RWPE1 (cell line): ENCODE measurements around the gene ATP2C2.

ENCODE experiments used
- CTCF ChIA-PET: fragments of 350-600 bp; sonication (Branson Sonifier 250); formaldehyde crosslinking; extraction: SDS; loops from one replicate; lab custom pipeline; 2021; lab: Yijun Ruan, JAX
- POLR2A ChIA-PET: fragments of 400-600 bp; formaldehyde crosslinking; extraction: SDS; loops from one replicate; lab custom pipeline; 2020; ENCODE audit warnings: antibody characterized with exemption; ENCODE audit not compliant: low non-redundant PET; lab: Yijun Ruan, JAX
- DNase-seq: peaks from one replicate; pipeline ENCODE4 v3.0.0; 2012; ENCODE audit warnings: low spot score
- H3K27ac ChIP-seq: fragments of 450-650 bp; 2 replicates; pipeline ENCODE4 v1.5.1; 2017
- TF ChIP-seq, protein P1 (sequence below): fragments of 450-650 bp; conservative IDR thresholded peaks from 2 replicates; pipeline ENCODE4 v1.5.1; 2017; ENCODE audit warnings: low read depth, mild to moderate bottlenecking

ATP2C2 gene

DNA sequence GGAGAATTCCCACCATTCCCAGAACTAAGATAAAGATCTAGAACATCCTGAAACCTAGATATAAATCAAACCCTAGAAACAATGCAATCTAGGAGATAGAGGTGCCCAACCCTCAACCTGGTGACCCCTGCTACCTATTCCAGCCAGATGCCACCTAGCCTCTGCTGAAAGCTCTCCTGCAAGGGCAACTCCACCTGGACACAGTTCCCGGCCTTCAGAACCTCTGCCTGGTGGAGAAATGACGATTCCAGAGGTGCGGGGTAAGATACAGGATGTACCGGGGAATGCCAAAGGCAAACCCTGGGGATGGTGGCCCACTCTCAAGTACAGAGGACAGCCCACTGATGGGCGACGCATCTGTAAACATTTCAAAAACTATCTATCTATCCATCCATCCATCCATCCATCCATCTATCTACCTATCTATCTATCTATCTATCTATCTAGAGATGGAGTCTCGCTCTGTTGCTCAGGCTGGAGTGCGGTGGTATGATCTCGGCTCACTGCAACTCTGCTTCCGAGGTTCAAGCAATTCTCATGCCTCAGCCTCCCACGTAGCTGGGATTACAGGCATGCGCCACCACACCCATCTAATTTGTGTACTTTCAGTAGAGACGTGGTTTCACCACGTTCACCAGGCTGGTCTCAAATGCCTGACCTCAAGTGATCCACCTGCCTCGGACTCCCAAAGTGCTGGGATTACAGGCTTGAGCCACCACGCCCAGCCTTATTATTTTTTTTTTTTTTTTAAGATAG, 117.1 kb downstream of the ATP2C2 start:
- POLR2A ChIA-PET, result no interaction called here
- TF ChIP-seq, protein P1, sequence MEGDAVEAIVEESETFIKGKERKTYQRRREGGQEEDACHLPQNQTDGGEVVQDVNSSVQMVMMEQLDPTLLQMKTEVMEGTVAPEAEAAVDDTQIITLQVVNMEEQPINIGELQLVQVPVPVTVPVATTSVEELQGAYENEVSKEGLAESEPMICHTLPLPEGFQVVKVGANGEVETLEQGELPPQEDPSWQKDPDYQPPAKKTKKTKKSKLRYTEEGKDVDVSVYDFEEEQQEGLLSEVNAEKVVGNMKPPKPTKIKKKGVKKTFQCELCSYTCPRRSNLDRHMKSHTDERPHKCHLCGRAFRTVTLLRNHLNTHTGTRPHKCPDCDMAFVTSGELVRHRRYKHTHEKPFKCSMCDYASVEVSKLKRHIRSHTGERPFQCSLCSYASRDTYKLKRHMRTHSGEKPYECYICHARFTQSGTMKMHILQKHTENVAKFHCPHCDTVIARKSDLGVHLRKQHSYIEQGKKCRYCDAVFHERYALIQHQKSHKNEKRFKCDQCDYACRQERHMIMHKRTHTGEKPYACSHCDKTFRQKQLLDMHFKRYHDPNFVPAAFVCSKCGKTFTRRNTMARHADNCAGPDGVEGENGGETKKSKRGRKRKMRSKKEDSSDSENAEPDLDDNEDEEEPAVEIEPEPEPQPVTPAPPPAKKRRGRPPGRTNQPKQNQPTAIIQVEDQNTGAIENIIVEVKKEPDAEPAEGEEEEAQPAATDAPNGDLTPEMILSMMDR, result no peak
- no peak for DNase-seq
- no peak overlapping the region for H3K27ac ChIP-seq
- CTCF ChIA-PET, result interaction anchor here (0.6 kb wide), 1 partner anchor 31 kb away, joined by 3 read pairs; no protein-coding TSS in a partner anchor

DNA sequence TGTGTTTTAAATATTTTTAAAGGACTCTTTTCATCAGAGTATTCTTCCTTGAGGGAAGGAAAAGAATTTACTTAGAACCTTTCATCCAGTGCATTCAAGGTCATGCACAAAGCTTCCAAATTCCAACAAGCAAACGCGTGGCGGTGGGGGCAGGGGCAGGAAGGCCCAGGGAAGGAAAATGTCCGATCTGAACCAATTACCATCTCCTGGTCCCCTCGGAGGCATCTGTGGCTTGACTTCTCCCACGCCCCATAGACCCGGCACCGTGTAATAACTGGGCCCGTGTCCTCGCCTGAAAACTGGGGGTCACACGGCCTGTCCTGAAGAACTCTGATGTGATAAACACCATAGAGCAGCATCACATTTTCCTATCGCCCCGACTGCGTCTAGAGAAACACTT, 117.8 kb downstream of the ATP2C2 start:
- POLR2A ChIA-PET, result no interaction called here
- no peak for DNase-seq
- TF ChIP-seq, protein P1, result no peak
- no peak overlapping the region for H3K27ac ChIP-seq
- CTCF ChIA-PET, result interaction anchor here (0.7 to 1.4 kb wide), 2 partner anchors 17 to 20 kb away, joined by 3 read pairs; no protein-coding TSS in a partner anchor

DNA sequence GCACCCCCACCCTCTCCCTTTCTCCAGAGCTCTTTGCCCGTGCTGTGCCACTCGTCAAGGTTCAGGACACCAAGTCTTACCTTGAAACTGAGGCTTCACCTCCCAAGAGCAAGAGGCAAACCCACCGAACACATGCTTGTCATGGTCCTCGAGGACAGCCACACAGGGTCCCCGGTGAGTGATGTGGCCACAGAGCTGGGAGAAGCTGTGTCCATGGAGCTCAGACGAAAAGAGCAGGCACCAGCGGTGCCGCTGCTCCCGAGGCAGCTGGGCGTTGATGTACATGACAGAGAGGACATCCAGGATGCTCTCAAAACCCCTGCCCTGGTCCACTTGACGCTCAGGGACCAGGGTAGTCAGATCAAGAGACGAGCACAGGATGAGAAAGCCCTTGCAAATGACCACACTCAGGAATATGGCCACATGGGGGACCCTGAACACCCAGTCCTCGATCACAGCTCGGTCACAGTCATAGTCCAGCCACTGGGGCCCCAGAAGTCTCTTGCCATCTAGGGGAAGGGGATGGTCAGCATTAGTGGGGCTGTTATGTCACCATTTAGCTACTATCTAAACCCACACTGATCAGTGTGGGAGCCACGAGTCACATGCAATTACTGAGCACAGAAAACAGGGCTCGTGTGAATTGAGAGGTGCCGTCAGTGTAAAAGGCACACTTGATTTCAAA, 118.4 kb downstream of the ATP2C2 start:
- no peak overlapping the region for H3K27ac ChIP-seq
- POLR2A ChIA-PET, result no interaction called here

DNA sequence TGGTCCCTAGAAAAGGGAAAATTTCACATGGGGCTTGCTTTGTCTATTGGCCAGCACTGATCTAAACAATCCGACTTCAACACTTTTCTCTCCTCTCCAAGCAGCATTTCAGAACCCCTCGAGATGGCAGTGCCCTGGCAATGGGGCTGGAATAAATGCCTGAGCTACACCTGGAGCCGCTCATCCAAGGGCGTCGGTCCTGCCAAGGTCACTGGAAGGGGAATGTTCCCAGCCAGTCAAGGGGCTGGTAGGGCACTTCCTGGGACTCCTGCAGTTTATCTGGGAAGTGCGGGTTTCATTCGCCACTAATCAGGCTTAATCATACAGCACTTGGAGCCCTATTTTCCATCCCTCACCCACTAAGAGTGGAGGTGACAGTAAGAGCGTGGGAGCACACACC, 119.0 kb downstream of the ATP2C2 start:
- ChIA-PET POLR2A (no interaction called here), CTCF (interaction anchor here (1.4 kb wide), 2 partner anchors 9 to 19 kb away, joined by 3 read pairs; no protein-coding TSS in a partner anchor)
- no peak for DNase-seq
- H3K27ac ChIP-seq, result no peak overlapping the region; the same call in 1 of the 2 replicates
- TF ChIP-seq, protein P1, result no peak

More for the DNA sequence above, 118.4 kb downstream of the ATP2C2 start:
- CTCF ChIA-PET, result interaction anchor here (0.7 to 1.4 kb wide), 2 partner anchors 18 to 19 kb away, joined by 3 read pairs; no protein-coding TSS in a partner anchor
- TF ChIP-seq, protein P1, result no peak
- DNase-seq, result no peak

DNA sequence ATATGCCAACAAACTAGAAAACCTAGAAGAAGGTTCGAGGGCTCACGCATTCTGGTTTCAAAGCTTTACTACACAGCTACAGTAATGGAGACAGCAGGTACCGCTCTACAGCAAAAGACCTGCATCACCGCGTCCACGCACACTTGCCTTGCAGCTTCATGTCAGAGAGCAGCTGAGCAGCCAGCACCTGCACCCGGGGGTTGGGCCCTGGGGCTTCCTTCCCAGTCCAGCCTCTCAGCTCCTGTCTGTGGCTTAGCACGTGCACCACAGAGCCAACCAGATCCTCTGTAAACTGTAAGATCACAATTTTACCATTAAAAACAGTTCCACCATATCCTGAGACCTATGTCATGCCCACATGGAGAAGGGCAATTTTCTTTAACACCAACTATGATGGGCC, 120.8 kb downstream of the ATP2C2 start:
- POLR2A ChIA-PET, result interaction anchor here (0.6 kb wide), 1 partner anchor 211 kb away, joined by 5 read pairs; no protein-coding TSS in a partner anchor
- CTCF ChIA-PET, result interaction anchor here (0.9 to 2.0 kb wide), 2 partner anchors 17 to 212 kb away, joined by 3 to 13 read pairs; no protein-coding TSS in a partner anchor

DNA sequence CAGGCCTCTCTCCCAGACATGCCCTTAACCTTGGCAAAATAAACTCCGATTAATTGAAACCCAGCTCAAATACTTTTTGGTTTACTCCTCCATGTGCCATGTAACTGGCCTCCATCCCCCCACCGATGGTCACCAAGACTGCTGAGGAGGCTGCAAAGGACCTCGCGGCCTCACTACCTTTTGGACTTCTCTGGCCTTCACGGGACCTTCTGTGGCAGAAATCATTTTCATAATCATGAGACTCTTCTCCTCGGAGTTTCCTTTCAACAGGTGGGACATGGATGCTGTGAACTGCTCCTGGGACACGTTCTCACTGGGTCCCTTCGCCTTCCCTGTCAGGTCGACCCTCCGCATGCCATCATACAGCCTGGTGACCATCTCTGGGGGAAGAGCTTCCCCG, 127.2 kb downstream of the ATP2C2 start:
- ChIA-PET CTCF (interaction anchor here (0.6 kb wide), 1 partner anchor 117 kb away, joined by 3 read pairs; no protein-coding TSS in a partner anchor), POLR2A (no interaction called here)
- no peak overlapping the region for H3K27ac ChIP-seq
- DNase-seq, result no peak
- TF ChIP-seq, protein P1, result no peak

More for the DNA sequence above, 120.8 kb downstream of the ATP2C2 start:
- TF ChIP-seq, protein P1, result no peak
- DNase-seq, result no peak
- H3K27ac ChIP-seq, result no peak overlapping the region
